ENCODE data around the gene NMNAT3.

NMNAT3 gene

DNA sequence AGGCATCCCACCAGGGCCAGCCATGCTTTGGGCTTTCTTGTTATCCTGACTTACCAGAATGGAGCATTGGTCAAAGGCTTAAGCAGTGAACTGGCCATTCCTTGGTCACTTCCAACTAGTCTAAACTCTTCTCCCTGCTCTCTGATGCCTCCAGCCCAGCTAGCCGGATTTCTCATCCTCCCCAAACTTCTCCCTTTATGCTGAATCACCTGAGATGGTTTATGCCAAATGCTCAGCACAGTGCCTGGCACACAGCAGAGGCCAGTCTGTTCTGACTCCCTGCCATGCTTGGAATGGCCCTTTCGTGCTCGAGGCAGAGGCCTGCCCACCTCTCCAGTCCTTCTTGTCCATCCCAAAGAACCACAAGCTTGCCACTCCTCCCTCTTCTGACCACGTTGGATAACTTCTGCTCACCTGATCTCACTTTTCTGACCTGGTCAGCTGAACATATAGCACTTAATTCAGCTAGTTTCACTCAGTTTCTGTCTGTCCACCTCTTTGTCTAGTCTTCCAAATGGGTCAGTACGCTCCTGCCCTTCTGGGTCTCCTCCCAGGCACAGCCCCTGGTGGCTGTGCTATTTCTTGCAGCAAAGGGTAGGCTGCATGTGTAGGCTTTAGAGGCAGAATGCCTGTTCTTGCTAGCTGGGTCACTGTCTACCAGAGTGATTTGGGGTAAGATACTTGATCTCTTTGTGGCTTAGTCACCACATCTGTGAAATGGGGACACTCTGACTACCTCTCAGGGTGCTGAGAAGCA, 136.1 kb downstream of the NMNAT3 start:
- no peak for DNase-seq (ENCODE audit: low read depth)

- DNase-seq (ENCODE audit: low read depth): no peak
These were observed 136.9 kb downstream of the NMNAT3 start for GRCh38 chr3:139540651-139541531.

DNA sequence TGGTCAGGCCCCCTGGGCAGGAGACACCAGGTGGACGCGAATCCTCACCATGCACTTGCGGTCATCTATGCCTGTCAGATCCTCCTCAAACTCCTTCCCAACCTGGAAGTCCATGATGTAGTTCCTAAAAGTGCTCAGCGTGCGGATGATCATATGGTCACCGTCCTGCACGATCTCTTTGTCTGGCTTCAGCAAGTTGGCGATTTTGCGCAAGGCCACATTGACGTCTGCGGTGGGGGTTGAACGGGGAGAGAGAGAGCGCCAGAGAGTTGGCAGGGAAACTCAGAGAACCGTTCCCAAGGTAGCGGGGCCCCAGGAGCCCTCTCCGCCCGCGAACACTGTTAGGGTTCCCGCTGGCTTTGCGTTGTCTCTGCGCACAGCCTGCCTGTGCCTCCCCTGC, 139.0 kb downstream of the NMNAT3 start:
- DNase-seq (ENCODE audit: low read depth): no peak

DNA sequence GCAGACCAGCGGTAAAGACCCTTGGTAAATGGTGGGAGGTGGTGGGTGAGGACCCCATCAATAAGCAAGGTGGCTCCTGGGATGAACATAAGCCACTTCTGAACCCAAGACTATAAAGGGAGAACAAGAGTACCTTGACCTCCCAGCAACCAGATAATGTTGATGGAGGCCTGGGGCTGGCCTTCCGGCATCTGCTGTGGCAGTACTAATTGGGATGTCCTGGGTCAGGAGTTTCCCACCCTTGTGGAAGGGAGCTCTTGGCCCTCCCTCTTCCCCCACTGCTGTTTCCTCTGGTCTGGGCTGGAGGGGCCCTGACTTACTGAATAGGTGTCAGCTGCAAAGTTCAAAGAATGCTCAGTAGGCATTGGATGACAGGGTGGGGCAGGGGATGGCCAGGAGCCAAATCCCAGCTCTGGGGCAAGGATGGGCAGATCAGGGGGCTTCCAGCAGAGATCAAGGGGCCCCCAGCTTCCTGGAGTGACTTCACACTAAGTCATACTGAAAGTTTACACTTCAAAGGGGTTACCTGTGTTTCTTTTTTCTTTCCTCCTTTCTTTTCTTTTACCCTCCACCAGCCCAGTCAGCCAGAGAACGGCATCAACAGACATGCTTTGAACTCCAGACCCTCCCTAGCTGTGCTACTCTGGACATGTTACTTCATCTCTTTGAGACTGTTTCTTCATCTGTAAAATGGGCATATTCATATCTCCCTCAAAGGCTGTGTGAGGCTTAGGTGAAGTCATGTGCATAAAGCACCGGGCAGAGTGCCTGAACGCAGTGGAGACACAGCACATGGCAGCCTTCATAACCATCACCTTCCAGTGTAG, 139.8 kb downstream of the NMNAT3 start:
- no peak for DNase-seq (ENCODE audit: low read depth)

GRCh38 chr3:139537361-139537760, 140.4 kb downstream of the NMNAT3 start:
- no peak for DNase-seq (ENCODE audit: low read depth)

- no peak for DNase-seq (ENCODE audit: low read depth)
These were observed 142.5 kb downstream of the NMNAT3 start for GRCh38 chr3:139534992-139535879.

- no peak for DNase-seq (ENCODE audit: low read depth)
These were observed 143.3 kb downstream of the NMNAT3 start for GRCh38 chr3:139534455-139534812.

- no peak for DNase-seq (ENCODE audit: low read depth)
These were observed 143.9 kb downstream of the NMNAT3 start for GRCh38 chr3:139533781-139534454.

- DNase-seq (ENCODE audit: low read depth): no peak
These were observed 144.8 kb downstream of the NMNAT3 start for GRCh38 chr3:139532976-139533375.

DNA sequence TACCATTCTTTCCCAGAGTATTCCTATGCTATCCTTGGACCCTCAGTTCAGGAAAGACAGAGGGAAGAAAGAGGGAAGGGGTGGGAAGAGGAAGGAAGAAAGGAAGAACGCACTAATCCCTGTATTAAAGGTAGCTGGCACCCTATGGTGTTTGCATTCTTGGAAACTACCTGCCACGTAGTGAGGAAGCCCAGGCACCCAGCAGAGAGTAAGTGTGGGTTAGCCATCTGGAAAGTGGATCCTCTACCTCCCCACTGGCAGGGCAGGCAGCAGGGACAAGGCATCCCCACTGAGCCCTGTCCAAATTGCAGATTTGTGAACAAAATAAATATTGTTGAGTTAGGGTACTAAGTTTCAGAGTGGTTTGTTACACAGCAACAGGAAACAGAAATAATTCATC, 147.1 kb downstream of the NMNAT3 start:
- DNase-seq (ENCODE audit: low read depth): no peak

GRCh38 chr3:139529662-139530061, 148.1 kb downstream of the NMNAT3 start:
- DNase-seq (ENCODE audit: low read depth): no peak

DNA sequence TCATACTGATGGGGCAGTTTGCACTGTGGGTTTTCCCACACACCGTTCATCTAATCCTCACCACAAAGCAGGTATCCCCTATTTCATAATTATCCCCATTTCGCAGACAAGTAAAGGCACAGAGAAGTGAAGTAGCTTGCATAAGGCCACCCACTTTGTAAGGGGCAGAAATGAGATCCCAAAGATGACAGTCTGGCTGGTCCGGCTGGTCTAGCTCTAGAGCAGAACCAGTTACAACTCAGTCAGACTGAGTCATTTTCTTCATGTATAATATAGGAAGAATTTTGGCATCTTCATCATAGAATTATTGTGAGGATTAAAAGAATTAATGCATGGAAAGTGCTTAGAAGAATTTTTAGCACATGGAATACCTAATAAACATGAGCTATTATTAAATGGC, 148.8 kb downstream of the NMNAT3 start:
- DNase-seq (ENCODE audit: low read depth): no peak

DNA sequence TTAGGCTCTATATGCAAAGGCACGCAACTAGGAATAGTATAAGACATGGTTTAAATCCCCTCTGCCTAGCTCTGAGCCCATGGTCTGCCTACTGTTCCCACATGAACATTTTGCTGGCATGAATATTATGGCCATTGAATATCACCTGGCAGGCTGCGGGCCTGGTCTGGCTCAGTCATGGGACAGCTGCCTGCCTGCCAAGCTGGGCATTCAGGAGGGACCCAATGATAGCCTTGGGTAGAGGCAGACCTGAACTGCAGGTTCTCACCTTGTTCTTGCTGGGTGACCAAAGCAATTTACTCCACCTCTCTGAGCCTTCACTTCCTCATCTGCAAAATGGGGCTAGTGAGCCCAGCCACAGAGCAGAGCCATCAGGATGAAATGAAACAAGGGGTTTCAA, 149.5 kb downstream of the NMNAT3 start:
- no peak for DNase-seq (ENCODE audit: low read depth)

DNA sequence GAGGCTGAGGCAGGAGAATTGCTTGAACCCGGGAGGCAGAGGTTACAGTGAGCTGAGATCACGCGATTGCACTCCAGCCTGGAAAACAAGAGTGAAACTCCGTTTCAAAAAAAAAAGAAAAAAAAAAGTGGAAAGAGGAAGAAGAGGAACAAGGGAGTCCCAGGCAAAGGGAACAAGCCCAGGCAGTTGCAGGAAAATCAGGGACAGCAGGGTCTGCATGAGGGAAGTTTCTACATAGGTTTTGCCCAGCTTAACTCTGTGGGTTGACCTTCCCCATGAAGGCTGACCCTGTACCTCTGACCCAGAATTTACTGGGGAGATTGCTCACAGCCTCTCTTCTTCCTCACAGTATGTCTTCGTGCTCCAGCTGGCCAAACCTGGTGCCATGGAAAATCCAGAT, 150.5 kb downstream of the NMNAT3 start:
- no peak for DNase-seq (ENCODE audit: low read depth)

GRCh38 chr3:139526146-139526545, 151.6 kb downstream of the NMNAT3 start:
- DNase-seq (ENCODE audit: low read depth): no peak

DNA sequence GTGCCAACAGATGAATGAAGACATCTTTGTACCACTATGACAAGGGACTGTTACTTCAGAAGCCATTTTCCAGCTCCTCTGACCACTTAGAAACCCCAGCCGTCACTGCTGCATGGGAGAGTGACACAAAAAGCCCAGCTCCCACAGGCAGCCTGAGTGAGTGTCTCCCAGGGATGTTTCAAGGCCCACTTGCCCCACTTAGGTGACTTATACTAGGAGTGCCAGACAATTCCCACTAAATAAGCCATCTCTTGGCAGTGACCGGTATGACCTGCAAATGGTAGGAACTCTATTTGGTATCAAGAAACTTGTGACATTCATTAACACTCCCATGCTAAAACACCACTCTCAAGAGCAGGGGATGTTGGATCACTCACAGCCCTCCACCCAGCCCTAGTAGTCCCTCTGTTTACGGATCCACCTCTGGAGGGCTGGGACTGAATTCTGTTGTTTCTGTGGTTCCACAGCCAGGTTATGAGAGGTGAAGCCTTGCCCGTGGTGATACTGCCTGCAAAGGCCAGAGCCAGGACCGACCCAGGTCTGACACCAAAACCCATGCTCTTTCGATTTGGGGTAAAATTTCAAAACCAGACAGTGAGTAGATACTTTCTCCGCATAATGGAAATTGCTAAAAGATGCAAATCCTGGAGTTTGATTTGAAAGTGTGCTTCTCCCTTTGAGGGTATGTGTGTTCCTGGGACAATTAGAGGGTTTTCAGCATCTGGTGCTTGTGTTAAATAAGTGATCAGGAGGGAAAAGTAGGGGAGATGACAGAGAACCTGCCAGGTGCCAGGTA, 152.7 kb downstream of the NMNAT3 start:
- DNase-seq (ENCODE audit: low read depth): no peak

DNA sequence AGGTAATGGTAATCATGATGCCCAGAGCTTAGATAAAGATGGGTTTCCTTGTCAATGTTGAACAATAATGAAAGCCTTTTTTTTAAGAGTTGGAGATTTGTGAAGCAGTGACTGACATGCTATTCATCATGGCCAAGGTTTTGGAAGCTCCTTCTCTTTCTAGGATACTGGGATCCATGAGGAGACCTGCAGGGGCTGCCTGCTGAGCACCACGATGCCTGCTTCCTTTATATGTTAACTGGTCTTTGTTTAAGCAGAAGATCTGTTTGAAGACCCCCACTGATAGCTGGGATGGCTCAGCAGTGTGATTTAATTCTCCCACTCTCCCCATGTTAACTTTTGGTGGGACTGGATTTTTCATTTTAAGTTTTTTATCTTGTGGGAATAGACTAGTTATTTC, 154.1 kb downstream of the NMNAT3 start:
- DNase-seq (ENCODE audit: low read depth): no peak

GRCh38 chr3:139523166-139523565, 154.6 kb downstream of the NMNAT3 start:
- no peak for DNase-seq (ENCODE audit: low read depth)

GRCh38 chr3:139522421-139522820, 155.4 kb downstream of the NMNAT3 start:
- DNase-seq (ENCODE audit: low read depth): no peak

DNA sequence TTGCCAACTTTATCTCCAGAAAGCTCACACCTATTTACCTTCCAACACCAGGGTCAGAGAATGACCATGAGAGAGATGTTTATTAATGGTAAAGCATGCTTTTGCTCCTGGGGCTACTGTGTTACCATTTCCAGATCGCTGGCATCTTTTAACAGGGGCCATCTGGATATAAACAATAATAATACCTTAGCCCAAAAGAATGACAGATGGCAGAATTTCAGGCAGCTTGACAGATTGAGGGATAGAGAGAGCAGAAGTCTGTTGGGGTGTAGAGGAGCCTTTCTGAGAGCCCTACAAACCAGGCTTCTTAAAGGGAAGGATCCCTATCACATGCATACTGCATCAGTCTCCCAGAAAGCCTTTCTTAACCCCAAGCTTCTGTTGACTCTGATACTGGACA, 156.0 kb downstream of the NMNAT3 start:
- DNase-seq (ENCODE audit: low read depth): no peak
